Measurements from ENCODE around the gene PACS1.

Gene PACS1

GRCh38 chr11:66227700-66228099 lies 157.6 kb downstream of the PACS1 start:
- CTCF ChIA-PET = interaction anchor here (0.8 to 2.0 kb wide), 10 partner anchors 9 to 159 kb away, joined by 3 to 11 read pairs (median 4); no protein-coding TSS in a partner anchor
- POLR2A ChIA-PET = no interaction called here
- no peak for DNase-seq (ENCODE audit: low read depth, low spot score)
- H3K4me3 ChIP-seq (ENCODE audit: low read depth, low read length) = no peak overlapping the region
- TF ChIP-seq, protein P1, sequence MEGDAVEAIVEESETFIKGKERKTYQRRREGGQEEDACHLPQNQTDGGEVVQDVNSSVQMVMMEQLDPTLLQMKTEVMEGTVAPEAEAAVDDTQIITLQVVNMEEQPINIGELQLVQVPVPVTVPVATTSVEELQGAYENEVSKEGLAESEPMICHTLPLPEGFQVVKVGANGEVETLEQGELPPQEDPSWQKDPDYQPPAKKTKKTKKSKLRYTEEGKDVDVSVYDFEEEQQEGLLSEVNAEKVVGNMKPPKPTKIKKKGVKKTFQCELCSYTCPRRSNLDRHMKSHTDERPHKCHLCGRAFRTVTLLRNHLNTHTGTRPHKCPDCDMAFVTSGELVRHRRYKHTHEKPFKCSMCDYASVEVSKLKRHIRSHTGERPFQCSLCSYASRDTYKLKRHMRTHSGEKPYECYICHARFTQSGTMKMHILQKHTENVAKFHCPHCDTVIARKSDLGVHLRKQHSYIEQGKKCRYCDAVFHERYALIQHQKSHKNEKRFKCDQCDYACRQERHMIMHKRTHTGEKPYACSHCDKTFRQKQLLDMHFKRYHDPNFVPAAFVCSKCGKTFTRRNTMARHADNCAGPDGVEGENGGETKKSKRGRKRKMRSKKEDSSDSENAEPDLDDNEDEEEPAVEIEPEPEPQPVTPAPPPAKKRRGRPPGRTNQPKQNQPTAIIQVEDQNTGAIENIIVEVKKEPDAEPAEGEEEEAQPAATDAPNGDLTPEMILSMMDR (IDR thresholded peaks at IDR 0.05; ENCODE audit: insufficient read depth, low read length, missing control alignments) = no peak

DNA sequence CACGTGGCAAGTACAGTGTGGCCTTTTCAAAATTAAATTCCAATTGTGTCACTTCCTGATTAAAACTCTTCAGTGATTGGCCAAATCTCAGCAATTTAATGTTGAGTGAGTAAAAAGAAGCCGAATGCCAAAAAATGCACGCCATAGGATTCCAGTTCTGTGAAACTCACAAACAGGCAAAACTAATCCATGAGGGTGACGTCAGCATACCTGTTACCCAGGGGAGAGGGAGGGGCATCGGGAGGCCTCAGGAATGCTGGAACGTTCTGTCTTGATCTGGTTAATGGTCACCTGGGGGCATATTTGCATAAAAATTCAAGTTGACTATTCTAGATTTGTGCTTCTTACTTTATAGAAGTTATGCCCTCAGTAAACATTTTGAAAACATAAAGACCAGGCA lies 158.4 kb downstream of the PACS1 start:
- ChIA-PET POLR2A (no interaction called here), CTCF (interaction anchor here (1.4 to 2.0 kb wide), 3 partner anchors 10 to 30 kb away, joined by 3 to 11 read pairs (median 5); no protein-coding TSS in a partner anchor)
- H3K4me3 ChIP-seq (ENCODE audit: low read depth, low read length) = no peak overlapping the region
- DNase-seq (ENCODE audit: low read depth, low spot score) = no peak
- TF ChIP-seq, protein P1 (IDR thresholded peaks at IDR 0.05; ENCODE audit: insufficient read depth, low read length, missing control alignments) = no peak

DNA sequence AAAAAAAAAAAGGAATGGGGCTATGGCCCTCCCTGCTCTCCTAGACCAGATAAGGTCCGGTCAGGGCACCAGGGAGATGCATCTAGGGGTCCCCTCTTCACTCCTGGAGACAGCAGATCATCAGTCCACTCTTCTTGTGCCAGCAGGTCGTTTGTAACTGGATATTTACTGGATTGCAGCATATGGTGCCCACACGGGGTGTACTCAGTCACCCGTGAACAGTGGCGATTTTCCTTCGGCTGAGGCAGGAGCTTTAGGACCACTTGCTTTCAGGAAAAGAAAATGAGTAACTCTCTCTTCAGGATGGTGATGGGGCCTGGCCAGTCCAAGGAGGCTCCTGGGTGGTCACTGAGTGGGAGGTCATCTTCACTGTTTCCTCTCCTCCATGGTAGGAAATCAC lies 160.1 kb downstream of the PACS1 start:
- H3K4me3 ChIP-seq (ENCODE audit: low read depth, low read length) = no peak overlapping the region
- DNase-seq (ENCODE audit: low read depth, low spot score) = no peak
- CTCF ChIA-PET = interaction anchor here (2.7 kb wide), 1 partner anchor 8 kb away, joined by 14 read pairs; no protein-coding TSS in a partner anchor
- TF ChIP-seq, protein P1 (IDR thresholded peaks at IDR 0.05; ENCODE audit: insufficient read depth, low read length, missing control alignments) = no peak
- POLR2A ChIA-PET = no interaction called here

- ChIA-PET CTCF (interaction anchor here (2.7 kb wide), 1 partner anchor 9 kb away, joined by 14 read pairs; no protein-coding TSS in a partner anchor), POLR2A (no interaction called here)
- DNase-seq (ENCODE audit: low read depth, low spot score) = no peak
- TF ChIP-seq, protein P1 (IDR thresholded peaks at IDR 0.05; ENCODE audit: insufficient read depth, low read length, missing control alignments) = no peak
- no peak overlapping the region for H3K4me3 ChIP-seq (ENCODE audit: low read depth, low read length)
These were observed 160.9 kb downstream of the PACS1 start for GRCh38 chr11:66230978-66231377.

- DNase-seq (ENCODE audit: low read depth, low spot score) = no peak
- CTCF ChIA-PET = interaction anchor here (1.0 to 2.7 kb wide), 2 partner anchors 9 to 19 kb away, joined by 3 to 14 read pairs; no protein-coding TSS in a partner anchor
These were observed 161.5 kb downstream of the PACS1 start for GRCh38 chr11:66231561-66231960.

GRCh38 chr11:66232769-66233168 lies 162.7 kb downstream of the PACS1 start:
- CTCF ChIA-PET = interaction anchor here (10.2 kb wide), 1 partner anchor 11 kb away, joined by 130 read pairs; no protein-coding TSS in a partner anchor
- TF ChIP-seq, protein P1 (IDR thresholded peaks at IDR 0.05; ENCODE audit: insufficient read depth, low read length, missing control alignments) = no peak

More at GRCh38 chr11:66231561-66231960, 161.5 kb downstream of the PACS1 start:
- H3K4me3 ChIP-seq (ENCODE audit: low read depth, low read length) = no peak overlapping the region
- TF ChIP-seq, protein P1 (IDR thresholded peaks at IDR 0.05; ENCODE audit: insufficient read depth, low read length, missing control alignments) = no peak
- POLR2A ChIA-PET = no interaction called here

More at GRCh38 chr11:66232769-66233168, 162.7 kb downstream of the PACS1 start:
- POLR2A ChIA-PET = no interaction called here
- no peak for DNase-seq (ENCODE audit: low read depth, low spot score)
- no peak overlapping the region for H3K4me3 ChIP-seq (ENCODE audit: low read depth, low read length)
